ENCODE results near the gene KAZALD1. TPM values are rescaled to one million over a fixed set of nuclear protein-coding genes. Genes with fewer than 3 reads are reported as not detected.

The KAZALD1 gene
- total RNA-seq, 3 donors from 2014 or later (not counting 1 experiment from before 2014, with no cell fraction given) = 0.49 TPM; not detected in 2

DNA sequence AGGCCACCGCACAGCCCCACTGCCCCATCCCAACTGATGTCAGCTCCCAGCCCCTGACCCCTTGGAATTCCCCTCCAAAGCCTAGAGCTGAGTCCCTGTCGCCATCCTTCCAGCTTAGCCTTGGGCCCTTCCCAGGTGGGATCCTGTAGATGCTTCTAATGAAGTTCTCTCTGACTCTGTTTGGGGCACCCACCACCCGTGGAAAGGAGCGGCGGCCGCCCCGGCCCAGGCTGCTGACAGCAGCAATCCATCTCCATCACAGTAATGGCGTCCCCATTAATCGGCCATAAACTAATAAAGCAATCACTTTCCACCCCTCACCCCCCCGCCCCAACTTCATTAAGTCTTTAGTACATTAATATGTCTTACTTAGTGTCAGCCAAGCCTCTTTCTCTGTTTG is 25.6 kb downstream of the KAZALD1 start:
- no peaks in the 10 kb centered on the region for H3K36me3 ChIP-seq (ENCODE audit: control insufficient read depth, insufficient read depth, low read length)
- Mint-ChIP-seq H3K4me3 (no peak overlapping the region), H3K4me1 (no peaks in the 10 kb centered on the region), H3K9me3 (no peaks in the 10 kb centered on the region), H3K27ac (no peak overlapping the region), H3K27me3 (ENCODE audit: low read depth in 2 of 2) (peaks cover 45 to 73% of the 10 kb centered on the region in 2 donors), H3K36me3 (no peaks in the 10 kb centered on the region)
- no peak overlapping the region for H3K27ac ChIP-seq (ENCODE audit: low read length)
- no peak overlapping the region for H3K4me3 ChIP-seq (ENCODE audit: low read length)
- ATAC-seq = no peak
- intact Hi-C loops (cut with micrococcal nuclease) = no loop called here
- TF ChIP-seq, protein P1, sequence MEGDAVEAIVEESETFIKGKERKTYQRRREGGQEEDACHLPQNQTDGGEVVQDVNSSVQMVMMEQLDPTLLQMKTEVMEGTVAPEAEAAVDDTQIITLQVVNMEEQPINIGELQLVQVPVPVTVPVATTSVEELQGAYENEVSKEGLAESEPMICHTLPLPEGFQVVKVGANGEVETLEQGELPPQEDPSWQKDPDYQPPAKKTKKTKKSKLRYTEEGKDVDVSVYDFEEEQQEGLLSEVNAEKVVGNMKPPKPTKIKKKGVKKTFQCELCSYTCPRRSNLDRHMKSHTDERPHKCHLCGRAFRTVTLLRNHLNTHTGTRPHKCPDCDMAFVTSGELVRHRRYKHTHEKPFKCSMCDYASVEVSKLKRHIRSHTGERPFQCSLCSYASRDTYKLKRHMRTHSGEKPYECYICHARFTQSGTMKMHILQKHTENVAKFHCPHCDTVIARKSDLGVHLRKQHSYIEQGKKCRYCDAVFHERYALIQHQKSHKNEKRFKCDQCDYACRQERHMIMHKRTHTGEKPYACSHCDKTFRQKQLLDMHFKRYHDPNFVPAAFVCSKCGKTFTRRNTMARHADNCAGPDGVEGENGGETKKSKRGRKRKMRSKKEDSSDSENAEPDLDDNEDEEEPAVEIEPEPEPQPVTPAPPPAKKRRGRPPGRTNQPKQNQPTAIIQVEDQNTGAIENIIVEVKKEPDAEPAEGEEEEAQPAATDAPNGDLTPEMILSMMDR (IDR thresholded peaks at IDR 0.05) = no peak
- no peak for DNase-seq
- H3K4me1 ChIP-seq (ENCODE audit: control insufficient read depth, insufficient read depth, low read length) = no peaks in the 10 kb centered on the region
- no peaks in the 10 kb centered on the region for H3K9me3 ChIP-seq (ENCODE audit: control insufficient read depth, insufficient read depth, low read length)
- H3K27me3 ChIP-seq (ENCODE audit: control insufficient read depth, insufficient read depth, low read length) = peaks cover 7% of the 10 kb centered on the region
- 32% methylated on average over 9 of the region's 10 CpGs for WGBS (ENCODE audit: insufficient coverage)

DNA sequence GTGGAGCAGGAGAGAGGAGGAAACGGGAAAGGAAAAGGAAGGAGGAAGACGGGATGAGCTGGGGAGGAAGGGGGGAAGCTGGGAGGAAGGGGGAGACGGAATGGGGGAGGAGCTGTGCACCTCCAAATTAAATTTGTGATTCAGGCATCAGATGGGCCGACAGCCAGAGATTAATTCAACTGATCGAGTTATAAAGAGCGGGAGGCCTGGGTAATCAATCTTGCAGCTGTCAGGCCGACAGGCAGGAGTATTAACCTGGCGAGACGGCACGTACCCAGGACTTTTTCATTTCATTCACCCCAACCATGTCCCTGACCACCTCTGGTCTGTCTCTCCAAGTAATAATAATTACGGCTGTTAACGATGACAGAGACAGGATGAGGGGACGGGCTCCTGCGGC is 26.2 kb downstream of the KAZALD1 start:
- ATAC-seq = no peak
- TF ChIP-seq, protein P1 (IDR thresholded peaks at IDR 0.05) = no peak
- H3K9me3 Mint-ChIP-seq = no peaks in the 10 kb centered on the region
- peaks cover 7% of the 10 kb centered on the region for H3K27me3 ChIP-seq (ENCODE audit: control insufficient read depth, insufficient read depth, low read length)
- no peaks in the 10 kb centered on the region for H3K4me1 Mint-ChIP-seq
- no peak for DNase-seq
- no peaks in the 10 kb centered on the region for H3K4me1 ChIP-seq (ENCODE audit: control insufficient read depth, insufficient read depth, low read length)
- H3K27ac Mint-ChIP-seq = no peak overlapping the region
- no peak overlapping the region for H3K27ac ChIP-seq (ENCODE audit: low read length)
- no peak overlapping the region for H3K4me3 Mint-ChIP-seq
- H3K36me3 ChIP-seq (ENCODE audit: control insufficient read depth, insufficient read depth, low read length) = no peaks in the 10 kb centered on the region
- no peak overlapping the region for H3K4me3 ChIP-seq (ENCODE audit: low read length)
- H3K27me3 Mint-ChIP-seq (ENCODE audit: low read depth in 2 of 2) = peaks cover 51 to 73% of the 10 kb centered on the region in 2 donors
- no peaks in the 10 kb centered on the region for H3K36me3 Mint-ChIP-seq
- intact Hi-C loops (cut with micrococcal nuclease) = no loop called here
- no peaks in the 10 kb centered on the region for H3K9me3 ChIP-seq (ENCODE audit: control insufficient read depth, insufficient read depth, low read length)
- WGBS (ENCODE audit: insufficient coverage) = 23% methylated on average over 14 of the region's 14 CpGs

DNA sequence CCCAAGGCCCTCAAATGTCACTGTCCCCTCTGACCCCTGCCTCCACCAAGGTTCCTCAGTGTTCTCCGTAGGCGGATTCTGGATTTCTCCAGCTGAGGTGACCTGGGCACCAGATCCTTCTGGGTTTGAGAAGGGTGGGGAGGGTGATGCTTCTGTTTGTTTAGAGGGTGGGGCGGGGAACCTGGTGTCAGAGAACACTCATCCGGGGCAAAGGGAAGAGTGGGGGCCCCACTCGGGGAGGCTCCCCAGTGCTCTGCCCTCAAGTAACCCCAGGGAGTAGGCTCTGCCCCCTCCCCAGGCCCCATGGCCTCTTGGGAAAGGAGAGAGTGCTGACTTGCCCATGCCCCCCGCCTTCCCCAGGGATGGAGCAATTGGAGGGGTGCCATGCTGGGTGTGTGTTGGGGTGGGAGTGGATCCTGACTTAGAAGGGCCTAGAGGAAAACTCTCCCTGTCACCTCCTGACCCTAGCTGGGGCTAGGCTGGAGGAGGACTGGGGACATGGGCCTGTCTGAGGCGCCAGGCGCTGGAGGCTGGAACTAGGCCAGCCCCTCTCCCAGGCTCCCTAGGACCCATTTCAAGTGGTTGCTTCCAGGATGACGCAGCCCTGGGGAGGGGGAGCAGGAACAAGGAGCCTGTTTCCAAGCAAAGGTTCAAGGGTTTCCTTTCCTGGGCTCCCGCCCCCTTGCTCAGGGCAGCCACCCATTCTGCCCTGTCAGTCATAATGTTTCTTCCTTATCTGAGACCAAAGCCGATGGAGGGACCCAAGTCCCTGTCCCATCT is 27.9 kb downstream of the KAZALD1 start:
- intact Hi-C loops (cut with micrococcal nuclease) = no loop called here
- H3K27me3 ChIP-seq (ENCODE audit: control insufficient read depth, insufficient read depth, low read length) = peaks cover 7% of the 10 kb centered on the region
- ATAC-seq (no peak), DNase-seq (no peak)
- no peak overlapping the region for H3K27ac ChIP-seq (ENCODE audit: low read length)
- Mint-ChIP-seq H3K9me3 (no peaks in the 10 kb centered on the region), H3K36me3 (no peaks in the 10 kb centered on the region), H3K27ac (no peak overlapping the region), H3K4me3 (no peak overlapping the region), H3K4me1 (no peaks in the 10 kb centered on the region), H3K27me3 (ENCODE audit: low read depth in 2 of 2) (peaks cover 51 to 67% of the 10 kb centered on the region in 2 donors)
- no peak overlapping the region for H3K4me3 ChIP-seq (ENCODE audit: low read length)
- H3K36me3 ChIP-seq (ENCODE audit: control insufficient read depth, insufficient read depth, low read length) = no peaks in the 10 kb centered on the region
- TF ChIP-seq, protein P1 (IDR thresholded peaks at IDR 0.05) = no peak
- H3K4me1 ChIP-seq (ENCODE audit: control insufficient read depth, insufficient read depth, low read length) = no peaks in the 10 kb centered on the region
- 82% methylated on average over 11 of the region's 11 CpGs for WGBS (ENCODE audit: insufficient coverage)
- no peaks in the 10 kb centered on the region for H3K9me3 ChIP-seq (ENCODE audit: control insufficient read depth, insufficient read depth, low read length)

DNA sequence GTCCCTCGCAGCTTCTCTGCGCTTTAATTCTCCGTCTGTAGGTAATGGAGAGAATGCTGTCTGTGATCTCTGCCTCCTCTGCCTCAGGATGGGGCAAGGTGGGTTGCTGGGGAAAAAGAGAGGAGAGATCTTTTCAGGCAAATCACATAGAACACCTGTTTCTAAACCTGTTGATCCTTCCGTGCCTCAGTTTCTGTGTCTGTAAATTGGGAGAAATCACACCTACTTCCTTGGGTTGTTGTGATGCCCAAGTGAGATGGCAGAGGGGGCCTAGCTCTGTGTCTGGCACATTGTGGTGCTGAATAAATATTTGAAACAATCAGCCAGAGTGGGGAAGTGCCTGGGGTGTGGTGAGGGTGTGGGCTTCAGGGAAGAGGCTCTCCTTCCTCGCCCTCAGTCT is 28.8 kb downstream of the KAZALD1 start:
- Mint-ChIP-seq H3K4me1 (peaks cover 0 to 2% of the 10 kb centered on the region in 2 donors), H3K27me3 (ENCODE audit: low read depth in 2 of 2) (peaks cover 51 to 67% of the 10 kb centered on the region in 2 donors), H3K27ac (no peak overlapping the region), H3K36me3 (no peaks in the 10 kb centered on the region), H3K9me3 (no peaks in the 10 kb centered on the region), H3K4me3 (no peak overlapping the region)
- ATAC-seq (no peak), DNase-seq (no peak)
- intact Hi-C loops (cut with micrococcal nuclease) = no loop called here
- Histone ChIP-seq H3K27me3 (ENCODE audit: control insufficient read depth, insufficient read depth, low read length) (peaks cover 7% of the 10 kb centered on the region), H3K9me3 (ENCODE audit: control insufficient read depth, insufficient read depth, low read length) (no peaks in the 10 kb centered on the region), H3K36me3 (ENCODE audit: control insufficient read depth, insufficient read depth, low read length) (no peaks in the 10 kb centered on the region), H3K4me3 (ENCODE audit: low read length) (no peak overlapping the region), H3K27ac (ENCODE audit: low read length) (no peak overlapping the region), H3K4me1 (ENCODE audit: control insufficient read depth, insufficient read depth, low read length) (no peaks in the 10 kb centered on the region)
- WGBS (ENCODE audit: insufficient coverage) = 90% methylated on average over 4 of the region's 5 CpGs
- TF ChIP-seq, protein P1 (IDR thresholded peaks at IDR 0.05) = no peak

All from natural killer cell (primary cell).